GM20431 (cell line): ENCODE results near the gene CSK.

Experiments
- in situ Hi-C: fragments of 300-500 bp; cut with MseI, MboI; formaldehyde crosslinking; loops from one replicate; pipeline ENCODE4 v1.15.0; 2020; ENCODE audit warnings: low sequenced_read_pairs; ENCODE audit not compliant: unreplicated experiment

CSK gene

DNA sequence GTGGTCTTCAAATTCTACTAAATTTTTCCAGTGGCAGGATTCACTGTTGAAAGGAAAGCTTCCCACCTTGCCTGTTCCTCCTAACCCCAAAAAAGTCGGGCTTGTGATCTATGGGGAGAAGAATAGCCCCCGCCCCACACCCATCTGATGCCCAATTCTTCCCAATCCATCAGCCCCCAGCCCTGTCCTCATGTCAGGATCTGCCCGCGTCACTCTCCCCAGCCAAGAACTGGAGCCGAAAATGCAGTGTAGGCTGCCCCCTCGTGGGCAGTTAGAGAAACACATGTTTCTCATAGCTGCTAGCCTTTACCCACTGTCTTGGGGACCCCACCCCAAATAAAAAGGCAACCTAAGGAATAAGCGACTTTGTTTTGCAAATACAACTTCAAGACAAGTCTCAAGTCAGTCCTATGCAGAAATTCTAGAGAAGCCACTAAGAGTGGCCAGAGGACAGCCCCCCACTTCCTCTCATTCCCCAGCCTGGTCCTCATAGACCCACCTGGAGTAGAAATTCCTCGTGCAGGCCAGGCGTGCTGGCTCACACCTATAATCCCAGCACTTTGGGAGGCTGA, 13.0 kb upstream of the CSK start:
- in situ Hi-C loops = loop anchor here (10.0 to 25.0 kb wide), 3 partner anchors 66 to 407 kb away; partner anchors contain the start of gene CYP11A1

DNA sequence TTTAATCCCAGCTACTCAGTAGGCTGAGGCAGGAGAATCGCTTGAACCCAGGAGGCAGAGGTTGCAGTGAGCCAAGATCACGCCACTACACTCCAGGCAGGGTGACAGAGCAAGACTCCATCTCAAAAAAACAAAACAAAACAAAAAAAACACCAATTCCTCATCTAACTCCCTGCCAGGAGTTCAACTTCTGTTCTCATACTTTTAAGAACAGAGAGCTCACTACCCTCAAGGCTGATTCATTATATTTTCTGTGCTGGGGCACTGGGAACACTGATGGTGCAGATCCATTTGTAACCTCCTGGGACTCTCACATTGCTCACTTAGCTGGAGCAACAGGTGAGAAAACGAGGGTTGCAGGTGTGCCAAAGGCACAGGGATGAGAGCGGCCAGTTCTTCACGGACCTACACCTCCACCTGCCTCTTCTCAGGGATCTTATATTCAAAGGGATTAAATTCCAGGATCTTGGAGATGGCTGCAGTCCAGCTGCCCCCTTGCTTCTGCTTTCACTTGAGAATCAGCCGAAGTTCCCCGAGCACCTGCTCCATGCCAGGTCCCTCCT, 12.3 kb upstream of the CSK start:
- in situ Hi-C loops = loop anchor here (10.0 to 25.0 kb wide), 3 partner anchors 65 to 407 kb away; partner anchors contain the start of gene CYP11A1

DNA sequence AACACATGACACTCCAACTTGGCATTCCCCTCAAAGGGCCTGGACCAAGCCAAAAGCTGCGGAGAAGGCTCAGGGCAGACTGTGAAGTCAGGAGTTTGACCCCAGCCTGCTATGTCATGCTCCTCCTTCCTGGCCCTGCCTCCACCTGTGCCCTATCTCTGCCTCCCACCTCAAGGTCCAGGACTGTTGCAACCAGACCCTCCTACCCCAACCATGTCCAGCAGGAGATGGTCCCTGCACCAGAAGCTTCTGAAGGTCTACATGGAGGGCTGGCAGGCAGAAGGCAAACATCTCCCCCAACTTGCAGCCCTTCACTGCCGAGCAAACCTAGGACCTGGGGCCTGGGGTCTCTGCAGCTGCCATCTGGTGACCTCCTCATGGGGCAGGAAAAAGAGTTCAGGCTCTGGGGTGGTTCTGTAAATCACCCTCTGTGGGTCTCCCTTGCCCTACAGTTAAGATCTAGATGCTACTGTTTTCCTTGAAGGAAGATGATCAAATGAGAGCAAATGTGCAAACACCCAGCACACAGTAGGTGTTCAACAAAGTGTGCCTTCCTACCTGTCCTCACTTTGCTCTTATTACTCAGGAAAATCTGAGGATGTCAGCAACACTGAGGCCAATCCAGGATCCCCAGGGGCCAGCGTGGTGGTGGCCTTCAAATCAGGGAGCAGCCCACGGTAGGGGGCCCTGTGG, 11.5 kb upstream of the CSK start:
- in situ Hi-C loops = loop anchor here (25.0 kb wide), 1 partner anchor 408 kb away; the partner anchor contains the start of gene CYP11A1

DNA sequence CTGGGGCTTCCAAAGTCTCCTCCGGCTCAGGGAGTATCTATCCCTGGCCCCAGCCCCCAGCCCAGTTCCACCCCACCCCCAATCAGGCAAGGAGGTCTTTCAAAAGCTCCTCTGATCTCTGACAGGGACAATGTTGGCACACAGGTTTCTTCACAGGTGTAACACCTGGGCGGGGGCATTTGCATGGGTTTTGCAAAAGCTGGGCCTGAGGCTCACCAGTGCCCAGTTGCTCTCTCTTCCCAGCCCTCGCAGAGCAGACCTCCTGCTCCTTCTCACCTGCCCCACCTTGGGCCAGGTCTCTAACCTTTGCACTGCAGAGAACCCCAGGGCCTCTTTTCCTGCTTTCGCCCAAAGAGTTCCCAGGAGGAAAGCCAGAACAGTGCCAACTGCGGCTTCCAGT, 8.6 kb upstream of the CSK start:
- in situ Hi-C loops = loop anchor here (25.0 kb wide), 1 partner anchor 411 kb away; the partner anchor contains the start of gene CYP11A1

DNA sequence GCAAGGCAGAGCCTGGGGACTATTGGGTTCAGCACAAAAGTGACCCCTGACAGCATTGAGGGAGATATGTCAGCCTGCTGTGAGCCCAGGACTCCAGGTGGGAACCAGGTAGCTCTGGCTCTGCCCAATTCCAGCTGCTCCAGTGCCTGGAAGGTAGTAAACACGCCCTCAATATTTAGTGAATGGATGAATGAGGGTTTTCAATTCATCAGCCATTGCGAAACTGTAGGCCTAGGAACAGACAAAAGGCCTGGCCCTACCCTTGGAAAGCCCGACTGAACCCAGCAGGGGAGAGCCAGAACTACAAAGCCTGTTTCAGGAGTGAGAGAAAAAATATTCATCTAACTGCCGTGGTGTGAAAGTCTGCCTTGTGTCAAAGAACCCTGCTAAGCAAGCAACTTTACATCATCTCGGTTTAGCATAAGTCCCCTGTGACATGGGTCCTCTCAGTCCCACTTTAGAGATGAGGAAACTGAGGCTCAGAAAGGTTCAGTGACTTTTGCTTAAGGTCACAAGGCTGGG, 8.1 kb upstream of the CSK start:
- in situ Hi-C loops = loop anchor here (25.0 kb wide), 1 partner anchor 411 kb away; the partner anchor contains the start of gene CYP11A1

DNA sequence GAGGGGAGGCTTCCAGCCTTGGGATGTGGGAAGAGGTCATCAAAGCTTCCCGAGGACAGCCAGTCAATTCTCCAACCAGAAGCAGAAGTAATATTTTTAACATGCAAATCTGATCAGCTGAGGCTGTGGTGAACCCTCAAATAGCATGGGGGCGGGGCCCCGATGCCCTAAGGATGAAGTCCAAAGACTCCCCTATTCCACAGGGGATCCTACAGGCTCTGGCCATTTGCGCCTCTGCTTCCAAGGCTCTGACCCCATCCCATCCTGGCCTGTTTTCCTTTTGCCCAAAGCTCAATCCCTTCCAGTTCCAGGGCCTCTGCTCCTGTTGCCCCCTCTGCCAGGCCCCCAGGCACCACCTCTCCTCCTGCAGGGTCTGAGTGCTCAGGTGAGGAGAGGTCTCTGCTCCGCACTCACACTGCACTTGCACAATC, 6.7 kb upstream of the CSK start:
- in situ Hi-C loops = no loop called here

DNA sequence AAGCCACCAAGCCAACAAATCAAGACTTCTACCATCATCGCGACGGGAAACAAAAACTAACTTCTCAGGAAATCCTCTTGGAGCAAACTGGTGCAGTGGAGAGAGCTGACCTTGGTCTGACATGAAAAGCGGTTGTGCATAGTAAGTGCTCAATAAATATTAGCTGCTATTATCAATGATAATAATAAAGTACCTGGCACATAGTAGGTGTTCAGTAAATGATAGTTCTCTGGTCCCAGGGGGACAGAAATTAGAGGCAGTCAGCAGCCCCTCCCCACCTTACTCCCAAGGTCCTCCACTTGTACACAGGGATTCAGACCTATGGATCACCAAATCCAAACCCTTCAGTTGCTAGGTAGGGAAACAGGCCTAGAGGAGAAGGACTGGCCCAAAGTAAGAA, 6.0 kb upstream of the CSK start:
- in situ Hi-C loops = no loop called here

DNA sequence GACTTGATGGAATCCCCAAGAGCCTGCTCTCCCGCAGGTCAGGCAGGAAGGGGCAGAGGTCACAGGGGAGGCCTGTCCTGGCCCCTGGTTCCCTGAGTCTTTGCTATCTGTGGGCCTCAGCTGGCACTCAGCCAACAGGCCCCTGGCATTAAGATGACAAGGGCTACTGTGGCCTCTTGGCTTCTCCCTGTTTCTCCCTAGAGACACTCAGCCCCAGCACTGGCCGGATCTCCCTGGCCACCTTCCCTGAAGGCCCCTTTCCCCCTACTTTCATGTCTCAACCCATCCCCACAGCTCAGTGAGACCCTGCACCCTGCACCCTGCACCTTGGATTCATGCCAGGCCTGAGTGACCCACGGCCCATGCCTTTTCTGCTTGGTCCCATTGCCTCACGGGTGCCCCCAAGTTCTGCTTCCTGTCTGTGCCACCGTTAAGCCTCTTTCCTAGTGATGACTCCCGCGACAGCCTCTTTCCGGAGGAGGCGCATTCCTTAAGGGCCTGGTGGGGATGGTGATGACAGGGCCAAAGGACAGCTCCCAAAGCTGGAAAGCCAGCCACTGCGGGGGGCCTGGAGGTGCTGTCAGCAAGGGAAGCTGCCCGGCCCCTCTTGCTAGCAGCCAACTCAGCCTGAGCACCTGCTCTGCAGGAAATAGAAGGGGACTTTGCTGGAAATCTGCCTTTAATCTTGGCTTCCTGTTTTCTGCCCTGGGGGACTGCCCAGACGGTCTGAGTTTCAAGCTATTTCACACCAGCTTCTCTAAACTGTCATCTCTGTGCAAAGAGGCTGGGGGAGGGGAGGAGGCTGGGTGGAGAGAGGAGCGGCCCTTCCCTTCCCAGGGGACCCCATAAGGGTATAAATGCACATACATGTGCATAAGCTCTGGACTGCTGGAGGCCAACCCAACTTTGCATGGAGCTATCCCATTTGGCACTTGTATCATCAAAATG, 4.8 kb upstream of the CSK start:
- in situ Hi-C loops = no loop called here

DNA sequence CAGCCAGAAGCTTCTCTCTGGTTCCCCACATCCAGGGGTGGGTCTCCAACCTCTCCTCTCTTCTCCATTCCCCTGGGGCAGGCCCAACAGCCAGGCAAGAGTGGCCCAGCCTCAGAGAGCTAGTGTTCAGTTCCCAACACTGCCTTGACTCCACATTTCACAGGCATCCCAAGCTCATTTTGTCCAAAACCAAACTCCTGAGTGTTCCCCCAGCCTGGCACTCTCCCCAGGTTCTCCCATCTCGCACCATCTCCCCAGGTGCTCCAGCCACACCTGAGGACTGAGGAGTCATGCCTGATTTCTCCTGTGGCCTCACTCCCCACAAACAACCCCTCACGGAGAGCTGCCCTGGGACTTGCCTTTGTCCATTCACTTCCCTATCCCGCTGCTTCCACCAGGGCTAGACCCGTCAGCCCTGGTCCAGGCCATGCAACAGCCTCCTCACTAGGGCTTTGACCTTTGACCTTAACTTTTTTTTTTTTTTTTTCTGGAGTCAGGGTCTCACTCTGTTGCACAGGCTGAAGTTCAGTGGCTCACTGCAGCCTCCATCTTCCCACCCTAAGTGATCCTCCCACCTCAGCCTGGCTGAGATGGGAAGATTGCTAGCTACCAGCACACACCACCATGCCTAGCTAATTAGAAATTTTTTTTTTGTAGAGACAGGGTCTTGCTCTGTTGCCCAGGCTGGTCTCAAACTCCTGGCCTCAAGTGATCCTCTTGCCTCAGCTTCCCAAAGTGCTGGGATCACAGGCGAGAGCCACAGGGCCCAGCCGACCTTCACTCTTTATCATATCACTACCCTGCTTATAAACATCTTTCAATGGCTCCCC, 3.9 kb upstream of the CSK start:
- in situ Hi-C loops = no loop called here

DNA sequence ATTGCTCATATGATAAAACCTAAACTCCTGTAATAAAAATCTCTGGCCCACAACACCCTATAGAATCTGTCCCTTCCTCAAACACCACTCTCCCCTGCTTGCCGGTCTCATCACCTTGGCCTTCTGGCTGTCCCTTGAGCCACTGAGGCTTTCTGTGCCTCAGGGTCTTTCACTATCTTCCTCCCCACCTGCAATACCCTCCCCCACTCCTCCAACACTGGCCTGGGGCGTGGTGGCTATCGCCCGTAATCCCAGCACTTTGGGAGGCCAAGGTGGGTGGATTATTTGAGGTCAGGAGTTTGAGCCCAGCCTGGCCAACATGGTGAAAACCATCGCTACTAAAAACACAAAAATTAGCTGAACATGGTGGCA, 3.3 kb upstream of the CSK start:
- in situ Hi-C loops = no loop called here

DNA sequence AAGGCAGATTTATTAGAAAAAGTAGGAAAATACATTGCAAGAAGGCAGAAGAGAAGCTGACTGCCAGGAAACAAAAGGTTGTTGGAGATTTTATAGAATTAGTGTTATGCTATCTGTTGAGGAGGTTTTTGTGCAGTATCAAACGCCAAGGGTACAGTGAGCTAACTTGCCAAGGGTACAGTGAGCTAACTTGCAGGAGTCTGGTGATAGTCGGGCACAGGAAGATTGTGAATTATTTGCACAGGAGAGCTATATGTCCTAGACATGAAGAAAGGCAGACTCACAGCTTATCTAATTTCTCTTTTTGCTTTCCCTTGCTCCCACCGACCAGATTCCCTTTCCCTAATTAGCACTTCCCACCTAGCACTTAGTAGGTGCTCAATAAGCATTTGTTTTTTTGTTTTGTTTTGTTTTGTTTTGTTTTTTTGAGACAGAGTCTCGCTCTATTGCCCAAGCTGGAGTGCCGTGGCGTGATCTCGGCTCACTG, 2.7 kb upstream of the CSK start:
- in situ Hi-C loops = no loop called here

DNA sequence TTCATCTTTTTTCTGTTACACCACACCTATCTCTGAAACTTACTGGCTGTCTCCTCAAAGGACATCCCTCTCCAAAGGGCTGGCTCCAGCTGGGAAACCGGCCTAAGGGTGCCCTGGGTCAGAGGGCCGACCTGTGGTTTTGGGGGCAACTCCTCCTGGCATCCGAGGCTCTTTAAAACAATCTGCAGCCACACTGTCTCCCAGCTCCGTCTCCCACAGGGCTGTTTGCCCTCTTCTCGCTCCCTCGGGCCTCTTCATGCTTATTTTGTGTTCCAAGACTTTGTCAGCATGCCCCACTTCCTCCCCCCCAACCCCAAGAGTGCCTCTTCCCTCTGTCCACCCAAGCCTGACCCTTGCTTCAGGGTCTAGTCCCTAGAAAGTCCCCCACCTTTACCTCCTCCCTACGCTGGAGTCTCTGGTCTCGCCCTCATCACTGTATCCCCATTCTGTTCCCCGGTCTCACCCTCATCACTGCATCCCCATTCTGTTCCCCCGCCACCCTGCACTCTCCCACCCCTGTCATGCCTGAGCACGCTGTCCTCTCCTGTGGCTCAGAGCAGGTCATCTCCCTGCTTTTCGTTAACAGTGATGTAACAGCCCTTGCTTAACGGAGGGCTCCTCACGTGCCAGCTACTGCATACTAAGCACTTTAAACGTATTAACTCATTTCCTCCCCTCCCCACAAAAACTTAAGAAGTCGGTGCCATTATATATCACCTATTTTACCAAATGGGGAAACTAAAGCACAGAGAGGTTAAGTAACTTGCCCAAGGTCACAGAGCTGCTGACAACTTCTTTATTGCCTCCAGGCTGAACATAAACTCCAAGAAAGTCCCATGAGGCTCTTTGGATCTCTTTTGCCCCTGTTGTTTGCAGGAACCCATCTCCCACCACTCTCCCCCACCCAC, 1.1 kb upstream of the CSK start:
- in situ Hi-C loops = no loop called here

DNA sequence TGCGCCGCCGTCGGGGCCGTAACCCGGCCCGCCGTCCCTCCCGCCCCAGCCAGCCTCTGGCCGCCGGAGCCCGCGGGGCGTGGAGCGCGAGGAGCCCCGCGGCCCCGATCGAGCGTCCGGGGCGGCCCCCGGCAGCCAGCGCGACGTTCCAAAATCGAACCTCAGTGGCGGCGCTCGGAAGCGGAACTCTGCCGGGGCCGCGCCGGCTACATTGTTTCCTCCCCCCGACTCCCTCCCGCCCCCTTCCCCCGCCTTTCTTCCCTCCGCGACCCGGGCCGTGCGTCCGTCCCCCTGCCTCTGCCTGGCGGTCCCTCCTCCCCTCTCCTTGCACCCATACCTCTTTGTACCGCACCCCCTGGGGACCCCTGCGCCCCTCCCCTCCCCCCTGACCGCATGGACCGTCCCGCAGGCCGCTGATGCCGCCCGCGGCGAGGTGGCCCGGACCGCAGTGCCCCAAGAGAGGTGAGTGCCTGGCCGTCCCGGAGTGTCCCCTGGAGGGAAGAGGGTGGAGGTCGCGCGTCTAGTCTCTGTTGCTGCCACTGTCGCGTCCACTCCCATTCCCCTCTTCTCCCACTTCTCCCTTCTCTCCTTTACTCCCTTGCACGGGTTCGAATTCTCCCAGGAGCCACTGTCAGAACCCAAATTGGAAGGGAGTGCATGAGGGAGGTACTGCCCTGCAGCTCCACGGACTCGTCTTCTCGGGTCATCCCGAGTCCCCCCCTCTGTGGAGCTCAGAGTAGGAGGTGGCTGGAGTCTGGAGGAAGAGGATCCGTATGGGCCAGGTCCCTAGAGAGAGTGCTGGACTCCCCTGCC, 585 bp downstream of the CSK start:
- in situ Hi-C loops = no loop called here

DNA sequence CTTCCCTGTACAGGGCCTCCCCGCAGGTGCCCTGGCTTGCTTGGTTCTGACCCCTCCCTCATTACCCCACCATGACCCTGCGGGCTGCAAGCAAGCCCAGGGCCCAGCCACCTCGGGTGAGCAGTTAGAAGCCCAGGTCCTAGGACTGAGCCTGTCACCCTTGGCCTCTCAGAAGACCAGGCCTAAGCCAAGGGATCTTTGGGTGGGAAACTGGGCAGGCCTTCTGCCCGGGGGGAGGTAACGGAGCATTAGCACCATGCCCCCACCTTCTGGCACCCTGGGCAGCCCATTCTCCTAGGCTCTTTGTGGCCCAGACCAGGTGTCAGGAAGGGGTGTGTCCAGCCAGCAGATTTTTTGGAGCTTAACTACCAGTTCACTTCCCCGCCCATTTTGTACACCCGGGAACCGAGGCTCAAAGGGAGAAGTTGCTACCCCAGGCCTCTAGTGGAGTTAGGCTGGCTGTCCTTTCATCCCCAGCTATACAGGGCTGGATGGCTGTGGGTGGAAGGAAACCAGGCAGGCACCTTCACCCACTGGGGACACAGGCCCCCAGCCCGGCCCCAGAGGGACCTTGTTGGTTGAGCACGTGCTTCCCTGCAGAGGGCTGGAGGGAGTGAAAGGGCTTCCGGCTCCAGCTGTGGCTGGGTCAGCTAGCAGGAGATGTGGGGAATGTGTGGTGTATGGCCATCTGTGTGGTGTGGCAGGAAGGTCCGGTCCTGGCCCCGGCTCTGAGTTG, 1.4 kb downstream of the CSK start:
- in situ Hi-C loops = no loop called here

DNA sequence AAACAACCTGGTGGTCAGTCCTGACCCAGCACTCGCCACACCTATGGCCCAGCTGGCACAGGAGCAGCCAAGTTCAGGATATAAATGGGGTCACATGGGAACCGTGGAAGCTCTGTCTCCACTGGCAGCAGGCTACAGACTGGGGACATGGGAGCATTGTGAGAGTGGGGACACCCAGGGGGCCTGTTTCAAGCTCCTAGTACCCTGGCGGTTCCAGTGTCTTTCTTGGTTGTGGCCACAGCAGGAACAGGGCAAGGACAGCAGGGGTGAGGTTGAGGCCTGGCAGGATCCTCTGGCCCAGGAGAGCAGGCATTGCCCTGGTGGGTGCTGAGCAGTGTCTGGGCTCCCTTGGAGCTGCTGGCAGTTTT, 1.9 kb downstream of the CSK start:
- in situ Hi-C loops = no loop called here

DNA sequence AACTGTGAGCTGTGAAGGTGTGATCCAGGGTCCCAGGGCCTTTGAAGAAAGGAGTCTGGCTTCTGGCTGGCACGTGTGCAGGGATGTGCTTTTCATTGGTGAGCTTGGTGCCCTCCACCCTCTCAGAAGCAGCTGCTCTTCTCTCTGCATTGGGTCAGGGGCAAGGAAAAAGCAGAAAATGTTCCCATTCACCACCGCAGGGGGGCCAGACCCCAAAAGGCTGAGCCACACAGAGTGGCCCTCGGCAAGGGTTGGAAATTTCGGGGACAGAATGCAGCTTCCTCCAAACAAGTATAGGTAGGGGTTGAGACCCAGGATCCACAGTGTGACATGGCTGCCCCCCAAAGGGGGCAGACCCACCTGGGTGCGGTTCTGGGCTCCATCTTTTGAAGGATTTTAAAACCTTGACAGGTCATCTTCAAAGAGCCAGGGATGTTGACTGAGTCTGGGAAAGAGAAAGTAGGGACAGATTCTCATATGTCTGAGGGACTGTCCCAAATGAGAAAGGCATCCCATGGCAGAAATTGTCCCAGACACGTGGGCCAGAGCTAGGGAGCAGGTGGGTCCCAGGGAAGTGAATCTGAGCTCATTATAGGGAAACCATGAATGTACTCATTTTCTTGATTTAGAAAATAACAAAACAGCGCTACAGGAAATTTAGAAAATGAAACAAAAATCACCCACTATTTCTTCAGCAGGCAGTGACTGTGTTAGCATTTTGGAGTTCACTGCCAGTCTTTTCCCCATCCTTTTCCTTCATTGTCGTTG, 2.7 kb downstream of the CSK start:
- in situ Hi-C loops = no loop called here
